ENCODE results near the gene ATAD5.
"Not testable (repeated sequence)": the region's sequence is repeated elsewhere in the genome, so short reads cannot be mapped to it uniquely, and the experiment has no call there.

ATAD5 gene

GRCh38 chr17:30808785-30809286 lies 22.9 kb upstream of the ATAD5 start:
- Histone ChIP-seq H3K4me1 (ENCODE audit: control insufficient read depth, insufficient read depth, low read length, poor library complexity, severe bottlenecking) (peaks cover 54% of the 10 kb centered on the region), H3K4me3 (ENCODE audit: insufficient read depth, low read depth, low read length, poor library complexity, severe bottlenecking) (peak overlapping the region; percentile 42), H3K27ac (ENCODE audit: insufficient read depth, low read length, poor library complexity, severe bottlenecking) (peak overlapping the region; percentile 65), H3K27me3 (replicated peaks; ENCODE audit: control insufficient read depth, insufficient read depth, low read length, poor library complexity, severe bottlenecking) (no peaks in the 10 kb centered on the region), H3K36me3 (ENCODE audit: control insufficient read depth, insufficient read depth, low read length) (peaks cover 6% of the 10 kb centered on the region), H3K9me3 (ENCODE audit: control insufficient read depth, low read length) (no peaks in the 10 kb centered on the region)
- DNase-seq: no peak

GRCh38 chr17:30809867-30810266 lies 21.9 kb upstream of the ATAD5 start:
- peak overlapping the region; percentile 65 for H3K27ac ChIP-seq (ENCODE audit: insufficient read depth, low read length, poor library complexity, severe bottlenecking)

GRCh38 chr17:30812218-30813177 lies 19.3 kb upstream of the ATAD5 start:
- no peak for DNase-seq
- Histone ChIP-seq H3K4me1 (ENCODE audit: control insufficient read depth, insufficient read depth, low read length, poor library complexity, severe bottlenecking) (peaks cover 47% of the 10 kb centered on the region), H3K4me3 (ENCODE audit: insufficient read depth, low read depth, low read length, poor library complexity, severe bottlenecking) (no peak overlapping the region), H3K27ac (ENCODE audit: insufficient read depth, low read length, poor library complexity, severe bottlenecking) (peak overlapping the region; percentile 59), H3K9me3 (ENCODE audit: control insufficient read depth, low read length) (no peaks in the 10 kb centered on the region), H3K27me3 (replicated peaks; ENCODE audit: control insufficient read depth, insufficient read depth, low read length, poor library complexity, severe bottlenecking) (no peaks in the 10 kb centered on the region), H3K36me3 (ENCODE audit: control insufficient read depth, insufficient read depth, low read length) (no peaks in the 10 kb centered on the region)

More at GRCh38 chr17:30809867-30810266, 21.9 kb upstream of the ATAD5 start:
- Histone ChIP-seq H3K9me3 (ENCODE audit: control insufficient read depth, low read length) (no peaks in the 10 kb centered on the region), H3K4me1 (ENCODE audit: control insufficient read depth, insufficient read depth, low read length, poor library complexity, severe bottlenecking) (peaks cover 54% of the 10 kb centered on the region), H3K4me3 (ENCODE audit: insufficient read depth, low read depth, low read length, poor library complexity, severe bottlenecking) (peak overlapping the region; percentile 42), H3K36me3 (ENCODE audit: control insufficient read depth, insufficient read depth, low read length) (no peaks in the 10 kb centered on the region), H3K27me3 (replicated peaks; ENCODE audit: control insufficient read depth, insufficient read depth, low read length, poor library complexity, severe bottlenecking) (no peaks in the 10 kb centered on the region)
- no peak for DNase-seq

GRCh38 chr17:30814236-30814635 lies 17.5 kb upstream of the ATAD5 start:
- peaks cover 48% of the 10 kb centered on the region for H3K4me1 ChIP-seq (ENCODE audit: control insufficient read depth, insufficient read depth, low read length, poor library complexity, severe bottlenecking)
- not testable (repeated sequence) for H3K36me3 ChIP-seq (ENCODE audit: control insufficient read depth, insufficient read depth, low read length); H3K4me3 ChIP-seq (ENCODE audit: insufficient read depth, low read depth, low read length, poor library complexity, severe bottlenecking); DNase-seq; H3K9me3 ChIP-seq (ENCODE audit: control insufficient read depth, low read length); H3K27me3 ChIP-seq (replicated peaks; ENCODE audit: control insufficient read depth, insufficient read depth, low read length, poor library complexity, severe bottlenecking); H3K27ac ChIP-seq (ENCODE audit: insufficient read depth, low read length, poor library complexity, severe bottlenecking)

GRCh38 chr17:30814860-30815259 lies 16.9 kb upstream of the ATAD5 start:
- not testable (repeated sequence) for H3K27ac ChIP-seq (ENCODE audit: insufficient read depth, low read length, poor library complexity, severe bottlenecking); H3K4me3 ChIP-seq (ENCODE audit: insufficient read depth, low read depth, low read length, poor library complexity, severe bottlenecking); DNase-seq; H3K9me3 ChIP-seq (ENCODE audit: control insufficient read depth, low read length); H3K27me3 ChIP-seq (replicated peaks; ENCODE audit: control insufficient read depth, insufficient read depth, low read length, poor library complexity, severe bottlenecking); H3K36me3 ChIP-seq (ENCODE audit: control insufficient read depth, insufficient read depth, low read length)
- peaks cover 49% of the 10 kb centered on the region for H3K4me1 ChIP-seq (ENCODE audit: control insufficient read depth, insufficient read depth, low read length, poor library complexity, severe bottlenecking)

GRCh38 chr17:30816165-30816564 lies 15.6 kb upstream of the ATAD5 start:
- Histone ChIP-seq H3K27ac (ENCODE audit: insufficient read depth, low read length, poor library complexity, severe bottlenecking) (no peak overlapping the region), H3K4me3 (ENCODE audit: insufficient read depth, low read depth, low read length, poor library complexity, severe bottlenecking) (no peak overlapping the region), H3K4me1 (ENCODE audit: control insufficient read depth, insufficient read depth, low read length, poor library complexity, severe bottlenecking) (peaks cover 49% of the 10 kb centered on the region), H3K27me3 (replicated peaks; ENCODE audit: control insufficient read depth, insufficient read depth, low read length, poor library complexity, severe bottlenecking) (no peaks in the 10 kb centered on the region), H3K36me3 (ENCODE audit: control insufficient read depth, insufficient read depth, low read length) (no peaks in the 10 kb centered on the region), H3K9me3 (ENCODE audit: control insufficient read depth, low read length) (no peaks in the 10 kb centered on the region)
- DNase-seq: no peak

GRCh38 chr17:30819971-30820705 lies 11.6 kb upstream of the ATAD5 start:
- no peak for DNase-seq
- H3K4me3 ChIP-seq (ENCODE audit: insufficient read depth, low read depth, low read length, poor library complexity, severe bottlenecking): peak overlapping the region; percentile 99

GRCh38 chr17:30821871-30822723 lies 9.7 kb upstream of the ATAD5 start:
- Histone ChIP-seq H3K4me3 (ENCODE audit: insufficient read depth, low read depth, low read length, poor library complexity, severe bottlenecking) (peak overlapping the region; percentile 99), H3K4me1 (ENCODE audit: control insufficient read depth, insufficient read depth, low read length, poor library complexity, severe bottlenecking) (peaks cover 46% of the 10 kb centered on the region), H3K27ac (ENCODE audit: insufficient read depth, low read length, poor library complexity, severe bottlenecking) (peak overlapping the region; percentile 68), H3K36me3 (ENCODE audit: control insufficient read depth, insufficient read depth, low read length) (no peaks in the 10 kb centered on the region), H3K9me3 (ENCODE audit: control insufficient read depth, low read length) (no peaks in the 10 kb centered on the region), H3K27me3 (replicated peaks; ENCODE audit: control insufficient read depth, insufficient read depth, low read length, poor library complexity, severe bottlenecking) (no peaks in the 10 kb centered on the region)
- no peak for DNase-seq

More at GRCh38 chr17:30819971-30820705, 11.6 kb upstream of the ATAD5 start:
- Histone ChIP-seq H3K4me1 (ENCODE audit: control insufficient read depth, insufficient read depth, low read length, poor library complexity, severe bottlenecking) (peaks cover 42% of the 10 kb centered on the region), H3K27ac (ENCODE audit: insufficient read depth, low read length, poor library complexity, severe bottlenecking) (peak overlapping the region; percentile 23), H3K36me3 (ENCODE audit: control insufficient read depth, insufficient read depth, low read length) (no peaks in the 10 kb centered on the region), H3K9me3 (ENCODE audit: control insufficient read depth, low read length) (no peaks in the 10 kb centered on the region), H3K27me3 (replicated peaks; ENCODE audit: control insufficient read depth, insufficient read depth, low read length, poor library complexity, severe bottlenecking) (no peaks in the 10 kb centered on the region)

- Histone ChIP-seq H3K4me1 (ENCODE audit: control insufficient read depth, insufficient read depth, low read length, poor library complexity, severe bottlenecking) (peaks cover 46% of the 10 kb centered on the region), H3K27ac (ENCODE audit: insufficient read depth, low read length, poor library complexity, severe bottlenecking) (peak overlapping the region; percentile 68), H3K4me3 (ENCODE audit: insufficient read depth, low read depth, low read length, poor library complexity, severe bottlenecking) (peak overlapping the region; percentile 99)
- not testable (repeated sequence) for H3K9me3 ChIP-seq (ENCODE audit: control insufficient read depth, low read length); H3K36me3 ChIP-seq (ENCODE audit: control insufficient read depth, insufficient read depth, low read length); H3K27me3 ChIP-seq (replicated peaks; ENCODE audit: control insufficient read depth, insufficient read depth, low read length, poor library complexity, severe bottlenecking); DNase-seq
Measured at GRCh38 chr17:30822919-30823318, 8.8 kb upstream of the ATAD5 start.

All from effector memory CD4-positive, alpha-beta T cell (primary cell).